Measurements from ENCODE around the gene CTNNA3. TPM values are rescaled to one million over a fixed set of nuclear protein-coding genes. Genes with fewer than 3 reads are reported as not detected.

Gene CTNNA3
- total RNA-seq, 1 donor from 2014 or later: 0.92 TPM

DNA sequence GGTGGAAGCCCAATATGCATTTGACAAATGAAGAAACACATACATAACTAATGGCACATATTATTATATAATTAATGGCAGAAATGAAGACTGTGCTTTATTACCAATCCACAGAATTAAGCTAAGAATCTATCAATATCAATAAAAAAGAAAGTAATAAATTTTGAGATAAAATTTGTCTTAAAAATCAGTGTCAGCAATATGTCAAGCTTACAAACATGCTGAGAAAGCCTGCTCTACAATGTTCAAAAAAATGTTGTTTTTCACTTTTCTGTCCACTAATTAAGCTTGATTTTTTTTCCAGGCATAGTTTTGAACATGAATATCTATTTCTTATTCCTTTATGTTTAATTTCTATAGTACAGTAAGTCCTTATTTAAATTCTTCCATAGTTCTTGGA is 1491.2 kb downstream of the CTNNA3 start:
- H3K36me3 Mint-ChIP-seq (ENCODE audit: low read depth): no peaks in the 10 kb centered on the region
- H3K4me1 Mint-ChIP-seq (ENCODE audit: low read depth): no peaks in the 10 kb centered on the region
- H3K27ac Mint-ChIP-seq (ENCODE audit: unreplicated experiment): no peak overlapping the region
- DNase-seq (ENCODE audit: low spot score): no peak
- TF ChIP-seq, protein P1, sequence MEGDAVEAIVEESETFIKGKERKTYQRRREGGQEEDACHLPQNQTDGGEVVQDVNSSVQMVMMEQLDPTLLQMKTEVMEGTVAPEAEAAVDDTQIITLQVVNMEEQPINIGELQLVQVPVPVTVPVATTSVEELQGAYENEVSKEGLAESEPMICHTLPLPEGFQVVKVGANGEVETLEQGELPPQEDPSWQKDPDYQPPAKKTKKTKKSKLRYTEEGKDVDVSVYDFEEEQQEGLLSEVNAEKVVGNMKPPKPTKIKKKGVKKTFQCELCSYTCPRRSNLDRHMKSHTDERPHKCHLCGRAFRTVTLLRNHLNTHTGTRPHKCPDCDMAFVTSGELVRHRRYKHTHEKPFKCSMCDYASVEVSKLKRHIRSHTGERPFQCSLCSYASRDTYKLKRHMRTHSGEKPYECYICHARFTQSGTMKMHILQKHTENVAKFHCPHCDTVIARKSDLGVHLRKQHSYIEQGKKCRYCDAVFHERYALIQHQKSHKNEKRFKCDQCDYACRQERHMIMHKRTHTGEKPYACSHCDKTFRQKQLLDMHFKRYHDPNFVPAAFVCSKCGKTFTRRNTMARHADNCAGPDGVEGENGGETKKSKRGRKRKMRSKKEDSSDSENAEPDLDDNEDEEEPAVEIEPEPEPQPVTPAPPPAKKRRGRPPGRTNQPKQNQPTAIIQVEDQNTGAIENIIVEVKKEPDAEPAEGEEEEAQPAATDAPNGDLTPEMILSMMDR (IDR thresholded peaks at IDR 0.05): no peak
- no peak overlapping the region for H3K4me3 Mint-ChIP-seq (ENCODE audit: unreplicated experiment)
- H3K9me3 Mint-ChIP-seq (ENCODE audit: low read depth): no peaks in the 10 kb centered on the region
- H3K27me3 Mint-ChIP-seq (ENCODE audit: low read depth): no peaks in the 10 kb centered on the region

- TF ChIP-seq, protein P1 (IDR thresholded peaks at IDR 0.05): no peak
- Mint-ChIP-seq H3K4me3 (ENCODE audit: unreplicated experiment) (no peak overlapping the region), H3K27ac (ENCODE audit: unreplicated experiment) (no peak overlapping the region), H3K27me3 (ENCODE audit: low read depth) (no peaks in the 10 kb centered on the region), H3K9me3 (ENCODE audit: low read depth) (no peaks in the 10 kb centered on the region), H3K36me3 (ENCODE audit: low read depth) (no peaks in the 10 kb centered on the region), H3K4me1 (ENCODE audit: low read depth) (no peaks in the 10 kb centered on the region)
- no peak for DNase-seq (ENCODE audit: low spot score)
Measured at GRCh38 chr10:66202101-66202500, 1493.9 kb downstream of the CTNNA3 start.

- Mint-ChIP-seq H3K4me3 (ENCODE audit: unreplicated experiment) (no peak overlapping the region), H3K9me3 (ENCODE audit: low read depth) (no peaks in the 10 kb centered on the region), H3K27ac (ENCODE audit: unreplicated experiment) (no peak overlapping the region), H3K36me3 (ENCODE audit: low read depth) (no peaks in the 10 kb centered on the region), H3K4me1 (ENCODE audit: low read depth) (no peaks in the 10 kb centered on the region), H3K27me3 (ENCODE audit: low read depth) (no peaks in the 10 kb centered on the region)
- TF ChIP-seq, protein P1 (IDR thresholded peaks at IDR 0.05): no peak
- DNase-seq (ENCODE audit: low spot score): no peak
Measured at GRCh38 chr10:66192162-66192831, 1503.7 kb downstream of the CTNNA3 start.

DNA sequence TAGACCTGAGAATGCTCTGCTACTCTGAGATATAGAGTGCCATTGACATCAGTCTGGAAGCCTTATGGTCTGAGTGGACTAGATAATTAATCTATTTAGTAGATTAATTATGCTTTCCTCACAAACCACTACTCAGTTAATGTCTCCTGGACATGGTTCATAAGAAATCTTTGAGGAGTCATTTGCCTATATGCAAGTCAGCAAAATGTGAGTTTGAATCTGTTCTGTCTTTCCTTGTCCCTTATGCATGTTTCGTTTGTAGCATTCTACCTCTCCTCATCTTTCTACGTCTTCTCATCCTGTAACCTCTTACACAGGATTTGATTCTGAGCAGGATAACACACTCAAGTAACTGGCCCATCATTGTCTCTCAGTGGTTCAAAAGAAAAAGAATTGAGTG is 1505.6 kb downstream of the CTNNA3 start:
- H3K9me3 Mint-ChIP-seq (ENCODE audit: low read depth): no peaks in the 10 kb centered on the region
- TF ChIP-seq, protein P1 (IDR thresholded peaks at IDR 0.05): no peak
- no peaks in the 10 kb centered on the region for H3K27me3 Mint-ChIP-seq (ENCODE audit: low read depth)
- DNase-seq (ENCODE audit: low spot score): no peak
- H3K36me3 Mint-ChIP-seq (ENCODE audit: low read depth): no peaks in the 10 kb centered on the region
- H3K27ac Mint-ChIP-seq (ENCODE audit: unreplicated experiment): no peak overlapping the region
- H3K4me1 Mint-ChIP-seq (ENCODE audit: low read depth): peaks cover 6% of the 10 kb centered on the region
- no peak overlapping the region for H3K4me3 Mint-ChIP-seq (ENCODE audit: unreplicated experiment)

- H3K4me3 Mint-ChIP-seq (ENCODE audit: unreplicated experiment): no peak overlapping the region
Measured at GRCh38 chr10:66189271-66189670, 1506.7 kb downstream of the CTNNA3 start.

More at GRCh38 chr10:66189271-66189670, 1506.7 kb downstream of the CTNNA3 start:
- DNase-seq (ENCODE audit: low spot score): no peak
- Mint-ChIP-seq H3K27me3 (ENCODE audit: low read depth) (no peaks in the 10 kb centered on the region), H3K27ac (ENCODE audit: unreplicated experiment) (no peak overlapping the region), H3K9me3 (ENCODE audit: low read depth) (no peaks in the 10 kb centered on the region), H3K4me1 (ENCODE audit: low read depth) (peaks cover 6% of the 10 kb centered on the region), H3K36me3 (ENCODE audit: low read depth) (no peaks in the 10 kb centered on the region)
- TF ChIP-seq, protein P1 (IDR thresholded peaks at IDR 0.05): no peak
